Lower leg skin (tissue), 4 donors: ENCODE data around the gene DMPK. TPM values are rescaled to one million over a fixed set of nuclear protein-coding genes. Genes with fewer than 3 reads are reported as not detected.

Experiments used
- DNase-seq, 2 donors: peaks; one replicate each; pipeline ENCODE4 v3.0.0-alpha.2; 2019; ENCODE audit warnings: low spot score in 2 of 2
- H3K4me3 ChIP-seq: fragments of 200-600 bp; sonication (generic); 2 replicates; pipeline ENCODE4 v1.5.1; 2017; ENCODE audit warnings: mild to moderate bottlenecking, low read depth; ENCODE audit not compliant: poor library complexity, severe bottlenecking
- CTCF ChIP-seq, 3 donors: fragments of 450-650 bp; IDR thresholded peaks; one replicate each; pipeline ENCODE4 v1.5.1; 2016; ENCODE audit warnings: antibody characterized with exemption in 3 of 3, mild to moderate bottlenecking in 3 of 3, moderate library complexity in 2 of 3
- POLR2A ChIP-seq, 2 donors: fragments of 450-650 bp; IDR thresholded peaks; one replicate each; pipeline ENCODE4 v1.6.1; 2016 to 2017; ENCODE audit warnings: antibody characterized with exemption in 2 of 2, mild to moderate bottlenecking in 1 of 2, moderate library complexity in 1 of 2
- WGBS, 2 donors: methylation state at CpG; one replicate each; pipeline ENCODE4 v1.1.5; 2018; 5-methylcytosine and 5-hydroxymethylcytosine counted together
- intact Hi-C: fragments of 100-400 bp; cut with DNase I; formaldehyde crosslinking; loops from one replicate; pipeline ENCODE4 v1.15.0; 2023; ENCODE audit warnings: low total_unique reads
- total RNA-seq, 4 donors: library from RNA; depleted of rRNA; stranded (reverse); fragments of >200 nt; gene quantifications; one replicate each; pipeline ENCODE4 v1.1.0, GENCODE V29; 2016

DMPK gene
- total RNA-seq, 4 donors from 2014 or later = 8.8 to 20.2 (median 13.8) TPM

GRCh38 chr19:45825917-45826893 lies 43.9 kb upstream of the DMPK start:
- WGBS, 2 donors = 85% methylated on average over 22 of the region's 22 CpGs
- no peak overlapping the region for H3K4me3 ChIP-seq
- TF ChIP-seq POLR2A (IDR thresholded peaks at IDR 0.05) (no peak), CTCF (IDR thresholded peaks at IDR 0.05) (no peak)
- intact Hi-C loops = no loop called here
- DNase-seq = no peak

GRCh38 chr19:45825263-45825605 lies 42.9 kb upstream of the DMPK start:
- TF ChIP-seq CTCF (IDR thresholded peaks at IDR 0.05) (no peak), POLR2A (IDR thresholded peaks at IDR 0.05) (no peak)
- DNase-seq = no peak
- 95 to 98% methylated on average over 8 of the region's 8 CpGs for WGBS, 2 donors
- intact Hi-C loops = no loop called here
- no peak overlapping the region for H3K4me3 ChIP-seq

- H3K4me3 ChIP-seq = no peak overlapping the region
- TF ChIP-seq POLR2A (IDR thresholded peaks at IDR 0.05) (no peak), CTCF (IDR thresholded peaks at IDR 0.05) (no peak)
- intact Hi-C loops = no loop called here
- 84 to 90% methylated on average over 26 of the region's 26 CpGs for WGBS, 2 donors
- DNase-seq = no peak
These were observed 42.4 kb upstream of the DMPK start for GRCh38 chr19:45824531-45825262.

- WGBS, 2 donors = 45% methylated on average over 12 of the region's 12 CpGs
- intact Hi-C loops = no loop called here
- H3K4me3 ChIP-seq = no peak overlapping the region
- no peak for TF ChIP-seq POLR2A (IDR thresholded peaks at IDR 0.05)
- no peak for TF ChIP-seq CTCF (IDR thresholded peaks at IDR 0.05)
- DNase-seq = no peak
These were observed 41.8 kb upstream of the DMPK start for GRCh38 chr19:45824041-45824471.

- WGBS, 2 donors = 86 to 89% methylated on average over 12 of the region's 12 CpGs
- no peak for TF ChIP-seq CTCF (IDR thresholded peaks at IDR 0.05)
- no peak for TF ChIP-seq POLR2A (IDR thresholded peaks at IDR 0.05)
- intact Hi-C loops = no loop called here
- H3K4me3 ChIP-seq = no peak overlapping the region
- no peak for DNase-seq
These were observed 40.9 kb upstream of the DMPK start for GRCh38 chr19:45823182-45823581.
